ENCODE data around the gene ARL11.
"Not testable (repeated sequence)": the region's sequence is repeated elsewhere in the genome, so short reads cannot be mapped to it uniquely, and the experiment has no call there.

Gene ARL11

DNA sequence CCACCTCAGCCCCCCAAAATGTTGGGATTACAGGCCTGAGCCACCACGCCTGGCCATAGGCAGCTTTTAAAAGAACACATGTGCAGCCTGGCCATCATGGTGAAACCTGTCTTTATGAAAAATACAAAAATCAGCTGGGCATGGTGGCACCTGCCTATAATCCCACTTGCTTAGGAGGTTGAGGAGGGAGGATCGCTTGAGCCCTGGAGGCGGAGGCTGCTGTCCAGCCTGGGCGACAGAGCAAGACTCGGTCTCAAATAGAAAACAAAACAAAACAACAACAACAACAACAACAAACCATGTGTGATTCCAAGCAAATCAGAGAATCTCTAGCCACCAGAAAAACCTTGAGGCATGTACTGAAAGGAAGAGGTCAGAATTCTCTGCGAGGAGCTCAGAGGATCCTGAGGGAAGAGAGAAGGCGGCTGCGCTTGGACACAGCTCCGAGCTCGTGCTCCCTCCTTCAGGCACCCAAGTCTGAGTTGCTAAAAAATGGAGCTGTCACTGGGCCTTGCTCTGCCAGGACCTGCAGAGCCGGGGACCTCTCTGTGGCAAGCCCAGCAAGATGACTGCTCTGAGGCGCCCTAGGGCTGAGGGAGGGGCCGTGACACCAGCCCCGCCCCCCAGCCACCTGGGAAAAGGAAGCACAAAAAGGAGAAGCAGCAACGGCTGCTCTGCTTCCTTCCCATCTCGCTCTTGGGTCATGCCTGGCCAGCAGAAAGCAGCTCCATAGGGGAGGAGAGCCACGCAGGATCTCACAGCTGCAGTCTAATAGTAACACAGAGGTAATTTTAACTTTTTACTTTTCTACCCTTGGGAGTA is at the start of gene ARL11:
ARL11 (plus strand) TSS at position 677 of the 822 bp plus-strand sequence. CDS start 1,941 bp downstream, outside the sequence.
- DNase-seq (ENCODE audit: low read depth in 3 of 3, low spot score in 1 of 3), result peak in 2 of 3 donors; percentile 11 to 32

DNA sequence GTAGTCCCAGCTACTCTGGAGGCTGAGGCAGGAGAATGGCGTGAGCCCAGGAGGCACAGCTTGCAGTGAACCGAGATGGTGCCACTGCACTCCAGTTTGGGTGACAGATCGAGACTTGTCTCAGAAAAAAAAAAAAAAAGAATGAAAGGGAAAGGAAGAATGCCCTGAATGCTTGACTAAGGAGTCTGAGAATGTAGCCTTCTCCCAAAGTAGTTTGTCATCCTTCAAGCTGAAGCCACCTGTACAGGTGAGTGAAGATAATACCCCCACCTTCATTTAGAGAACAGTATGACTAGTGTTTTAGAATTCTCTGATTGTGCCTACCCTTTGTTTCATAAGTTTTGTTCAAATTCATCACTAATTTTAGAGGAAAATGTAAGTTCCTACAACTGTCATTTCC is 48.8 kb upstream of the ARL11 start:
- no peak for DNase-seq (ENCODE audit: low read depth in 3 of 3, low spot score in 1 of 3)

DNA sequence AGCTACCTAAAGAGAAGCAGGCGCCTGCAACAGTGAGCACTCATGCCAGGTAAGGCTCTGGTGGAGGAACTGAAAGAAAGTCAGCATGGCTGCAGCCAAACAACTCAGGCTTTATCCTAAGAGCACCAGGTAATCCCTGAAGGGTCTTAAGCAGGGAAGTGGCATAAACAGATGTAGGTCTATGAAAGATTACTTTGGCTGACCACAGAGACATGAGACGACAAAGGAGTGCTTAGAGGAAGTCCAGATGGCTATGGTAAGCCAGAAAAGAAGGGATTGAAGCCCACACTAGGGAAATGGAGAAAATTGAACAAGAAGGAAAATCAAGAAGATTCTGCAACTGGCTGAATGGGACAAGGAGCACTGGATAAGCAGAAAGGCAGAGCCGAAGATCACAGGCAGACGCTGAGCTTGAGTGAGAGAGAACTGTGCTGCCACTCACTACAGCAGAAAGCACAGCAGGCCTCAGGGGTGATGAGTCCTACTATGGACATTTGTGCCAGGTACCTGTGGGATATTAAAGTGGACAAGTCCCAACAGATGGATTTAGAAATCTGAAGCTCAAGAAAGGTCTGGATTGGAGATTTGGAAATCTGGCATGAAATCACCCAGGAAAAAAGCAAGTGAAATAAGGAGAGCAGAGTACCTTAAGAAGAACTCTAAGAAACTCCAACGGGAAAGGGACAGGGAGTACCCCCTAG is 47.2 kb upstream of the ARL11 start:
- no peak for DNase-seq (ENCODE audit: low read depth in 3 of 3, low spot score in 1 of 3)

DNA sequence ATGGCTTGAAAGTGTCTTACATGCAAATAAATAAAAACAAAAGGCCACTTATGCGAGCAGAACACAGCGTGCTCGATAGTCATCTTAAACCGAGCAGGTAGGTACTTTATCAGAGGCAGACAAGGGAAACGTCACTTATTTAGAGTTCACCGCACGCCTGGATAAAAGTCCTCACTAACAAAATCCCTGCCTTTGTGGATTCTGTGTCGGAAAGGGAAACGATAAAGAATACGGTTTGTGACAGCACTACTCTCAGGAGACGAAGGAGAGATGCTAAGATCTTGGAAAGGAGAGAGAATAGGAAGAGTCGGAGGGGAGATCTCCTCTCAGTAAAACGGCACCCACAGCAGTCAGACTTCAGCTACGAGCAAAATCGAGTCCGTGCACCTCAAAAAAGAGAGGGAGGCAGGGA is 43.5 kb upstream of the ARL11 start:
- DNase-seq (ENCODE audit: low read depth in 3 of 3, low spot score in 1 of 3), result no peak

DNA sequence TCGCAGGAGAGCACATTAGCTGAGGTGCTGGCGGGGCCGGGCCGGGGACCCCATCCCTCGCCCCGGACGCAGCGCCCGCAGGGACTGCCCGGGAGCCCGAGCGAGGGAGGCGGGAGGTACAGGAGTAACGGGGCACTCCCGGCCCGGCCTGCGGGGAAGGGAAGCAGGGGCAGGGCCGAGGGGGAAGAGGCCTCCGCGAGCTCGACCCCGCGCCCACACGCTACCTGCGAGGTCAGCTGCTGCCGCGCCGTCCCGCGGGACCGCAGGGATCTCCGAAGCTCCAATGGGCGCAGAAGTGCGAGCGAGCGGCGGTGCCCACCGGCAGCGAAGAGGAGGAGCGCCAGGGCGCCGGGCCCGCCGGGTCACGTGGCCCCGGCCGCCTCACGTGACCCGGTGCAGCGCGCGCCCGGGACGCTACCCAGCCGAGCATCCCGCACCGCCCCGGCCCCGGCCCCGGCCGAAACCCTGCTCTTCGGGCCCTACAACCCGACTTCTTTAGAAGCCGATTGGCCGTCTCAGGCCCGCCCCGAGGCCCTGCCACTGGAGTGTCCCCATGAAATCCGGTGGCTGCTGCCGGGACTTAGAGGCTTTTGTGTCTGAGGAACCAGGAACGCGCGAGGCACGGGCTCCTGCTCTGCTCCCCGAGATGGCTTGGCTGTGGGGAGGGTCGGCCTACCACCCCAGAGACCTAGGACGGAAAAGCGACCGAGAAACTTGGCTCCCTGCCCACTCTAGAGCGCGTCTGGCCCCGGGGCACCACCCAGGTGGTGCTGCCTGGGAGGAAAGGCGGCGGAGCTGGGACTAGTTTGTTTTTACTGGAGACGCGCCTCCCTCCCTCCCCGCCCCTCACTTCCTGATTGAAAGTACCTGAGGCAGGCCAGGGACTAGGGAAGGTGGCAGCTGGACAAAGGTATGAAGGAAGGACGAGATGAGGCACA is 42.8 kb upstream of the ARL11 start, which contains the start of gene RCBTB1:
RCBTB1 (minus strand) TSS at position 339 of the 938 bp plus-strand sequence. CDS start 18,279 bp downstream, outside the sequence.
- peak; percentile 7 to 54 (median 31) for DNase-seq (ENCODE audit: low read depth in 3 of 3, low spot score in 1 of 3)

DNA sequence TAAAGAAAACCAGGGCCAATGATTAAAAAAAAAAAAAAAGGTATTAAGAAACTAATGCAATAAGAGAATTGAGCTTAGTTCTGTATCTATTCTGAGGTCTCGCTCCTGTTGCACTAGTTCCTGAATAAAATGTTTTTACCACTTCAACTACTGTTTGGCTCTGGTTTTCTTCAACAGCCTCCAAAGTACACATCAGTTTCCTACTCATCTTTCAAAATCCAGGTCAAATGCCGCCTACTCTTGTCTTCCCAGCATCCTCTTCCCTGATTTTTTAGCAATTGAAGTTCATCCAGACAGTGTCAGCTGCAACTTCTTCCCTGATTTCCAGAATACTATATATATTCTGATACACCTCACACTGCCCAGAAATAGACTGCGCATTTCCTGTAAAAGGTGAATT is 41.6 kb upstream of the ARL11 start:
- no peak for DNase-seq (ENCODE audit: low read depth in 3 of 3, low spot score in 1 of 3)

DNA sequence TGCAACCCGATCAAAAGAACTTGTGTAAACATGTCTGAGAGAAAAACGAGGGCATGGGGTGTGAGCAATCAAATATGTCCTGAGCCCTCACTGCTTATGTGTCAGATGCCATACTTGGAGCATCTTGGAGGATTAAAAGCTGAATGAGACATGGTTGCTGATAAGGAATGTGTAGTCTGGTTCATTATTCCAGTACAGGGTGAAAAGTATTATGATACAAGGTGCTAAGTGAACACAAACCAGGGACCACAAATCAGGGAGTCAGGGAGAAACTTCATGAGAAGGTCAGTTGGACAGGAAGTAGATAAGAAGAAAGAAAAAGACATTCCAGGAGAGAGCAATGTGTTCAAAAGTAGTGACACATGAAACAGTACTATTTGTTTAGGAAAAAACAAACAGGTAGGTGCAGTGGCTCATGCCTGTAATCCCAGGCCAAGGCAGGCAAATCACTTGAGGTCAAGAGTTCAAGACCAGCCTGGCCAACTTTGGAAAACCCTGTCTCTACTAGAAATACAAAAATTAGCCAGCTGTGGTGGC is 40.9 kb upstream of the ARL11 start:
- DNase-seq (ENCODE audit: low read depth in 3 of 3, low spot score in 1 of 3), result no peak

DNA sequence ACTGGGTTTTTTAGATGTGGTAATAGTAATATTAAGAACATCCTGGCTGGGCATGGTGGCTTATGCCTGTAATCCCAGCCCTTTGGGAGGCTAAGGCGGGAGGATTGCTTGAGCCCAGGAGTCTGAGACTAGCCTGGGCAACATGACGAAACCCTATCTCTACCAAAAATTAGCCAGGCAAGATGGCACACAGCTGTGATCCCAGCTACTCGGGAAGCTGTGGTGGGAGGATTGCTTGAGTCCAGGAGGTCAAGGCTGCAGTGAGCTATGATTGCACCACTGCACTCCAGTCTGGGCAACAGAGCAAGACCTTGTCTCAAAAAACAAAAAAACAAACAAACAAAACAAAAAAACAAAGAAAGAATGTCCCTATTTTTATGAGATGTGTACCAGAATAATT is 37.6 kb upstream of the ARL11 start:
- DNase-seq (ENCODE audit: low read depth in 3 of 3, low spot score in 1 of 3), result not testable (repeated sequence)

DNA sequence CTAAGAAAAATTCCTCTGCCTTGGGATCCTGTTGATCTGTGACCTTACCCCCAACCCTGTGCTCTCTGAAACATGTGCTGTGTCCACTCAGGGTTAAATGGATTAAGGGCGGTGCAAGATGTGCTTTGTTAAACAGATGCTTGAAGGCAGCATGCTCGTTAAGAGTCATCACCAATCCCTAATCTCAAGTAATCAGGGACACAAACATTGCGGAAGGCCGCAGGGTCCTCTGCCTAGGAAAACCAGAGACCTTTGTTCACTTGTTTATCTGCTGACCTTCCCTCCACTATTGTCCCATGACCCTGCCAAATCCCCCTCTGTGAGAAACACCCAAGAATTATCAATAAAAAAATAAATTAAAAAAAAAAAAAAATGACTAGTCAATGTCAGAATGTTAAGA is 34.4 kb upstream of the ARL11 start:
- not testable (repeated sequence) for DNase-seq (ENCODE audit: low read depth in 3 of 3, low spot score in 1 of 3)

DNA sequence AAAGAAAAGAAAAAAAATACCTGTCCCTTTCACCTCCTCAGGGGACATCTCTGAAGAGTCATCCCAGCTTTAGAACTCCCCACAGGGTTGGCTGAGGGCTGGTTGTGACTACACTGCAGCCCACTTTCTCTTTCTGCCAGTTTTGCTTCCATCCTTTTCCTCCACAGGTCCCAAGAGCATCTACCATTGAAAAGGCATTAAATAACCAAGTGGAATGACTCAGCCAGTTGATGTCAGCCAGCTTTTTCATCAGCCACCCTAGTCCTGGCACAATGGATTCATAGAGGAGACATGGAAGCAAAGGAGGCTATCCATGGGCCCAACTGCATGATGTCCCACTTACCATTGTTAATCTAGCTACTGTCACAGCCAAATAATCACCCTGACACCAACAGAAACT is 33.7 kb upstream of the ARL11 start:
- no peak for DNase-seq (ENCODE audit: low read depth in 3 of 3, low spot score in 1 of 3)

DNA sequence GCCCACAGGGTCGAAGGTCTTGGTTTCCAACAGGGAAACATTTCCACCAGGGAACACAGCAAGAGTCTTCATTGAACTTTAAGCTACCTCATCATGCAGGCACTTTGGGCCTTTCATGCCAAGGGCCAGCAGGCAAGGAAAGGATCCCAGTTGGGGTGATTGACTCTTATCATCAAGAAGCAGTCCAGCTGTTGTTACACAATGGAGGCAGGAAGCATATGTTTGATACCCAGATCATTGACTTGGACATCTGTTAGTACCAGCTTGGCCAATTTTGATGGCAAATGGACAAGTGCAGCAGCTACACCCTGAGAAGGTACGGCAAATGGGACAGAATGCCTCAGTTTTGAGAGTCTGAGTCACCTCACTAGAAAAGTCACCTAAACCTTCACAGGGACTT is 32.1 kb upstream of the ARL11 start:
- no peak for DNase-seq (ENCODE audit: low read depth in 3 of 3, low spot score in 1 of 3)

DNA sequence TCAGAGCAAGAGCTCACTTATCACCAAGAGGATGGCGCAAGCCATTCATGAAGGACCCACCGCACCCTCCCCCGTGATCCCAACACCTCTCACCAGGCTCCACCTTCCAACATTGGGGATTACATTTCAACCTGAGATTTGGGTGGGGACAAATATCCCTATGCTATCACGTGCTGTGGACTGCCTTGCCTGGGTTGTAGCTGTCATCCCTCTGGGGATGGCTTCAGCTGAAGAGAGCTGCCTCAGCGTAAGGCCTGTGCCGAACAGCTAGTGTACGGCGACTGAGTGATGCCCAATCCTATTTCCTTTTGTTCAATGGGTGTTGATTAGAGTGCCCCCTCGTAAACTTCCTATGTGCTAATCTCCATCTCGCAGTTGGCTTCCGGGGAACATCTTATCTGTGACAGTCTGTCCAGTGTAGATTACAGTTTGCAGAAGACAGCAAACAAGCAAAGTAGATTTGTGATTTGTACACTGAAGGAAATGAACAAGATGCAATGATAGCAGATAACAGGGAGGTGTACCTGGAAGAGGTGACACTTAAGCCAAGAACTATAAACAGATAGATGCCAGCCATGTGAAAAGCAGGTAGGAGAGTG is 31.2 kb upstream of the ARL11 start:
- DNase-seq (ENCODE audit: low read depth in 3 of 3, low spot score in 1 of 3), result no peak

DNA sequence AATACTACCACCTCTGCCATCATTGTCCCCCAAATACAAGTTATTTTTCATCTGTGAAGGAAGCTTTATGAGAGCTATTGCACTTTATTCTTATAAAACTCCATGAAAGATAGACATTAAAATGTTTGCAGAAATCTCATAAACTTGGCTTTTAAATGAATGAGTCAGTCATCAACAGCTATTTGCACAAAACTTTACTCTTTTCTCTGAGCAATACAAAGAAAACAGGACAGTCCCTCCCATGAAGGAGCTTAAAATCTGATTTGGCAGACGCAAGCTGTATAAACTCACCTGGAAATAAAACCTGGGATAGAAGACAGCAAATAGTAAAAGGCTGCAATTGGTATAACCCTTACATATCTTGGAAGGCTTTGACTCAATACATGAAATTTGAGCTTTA is 26.3 kb upstream of the ARL11 start:
- no peak for DNase-seq (ENCODE audit: low read depth in 3 of 3, low spot score in 1 of 3)

DNA sequence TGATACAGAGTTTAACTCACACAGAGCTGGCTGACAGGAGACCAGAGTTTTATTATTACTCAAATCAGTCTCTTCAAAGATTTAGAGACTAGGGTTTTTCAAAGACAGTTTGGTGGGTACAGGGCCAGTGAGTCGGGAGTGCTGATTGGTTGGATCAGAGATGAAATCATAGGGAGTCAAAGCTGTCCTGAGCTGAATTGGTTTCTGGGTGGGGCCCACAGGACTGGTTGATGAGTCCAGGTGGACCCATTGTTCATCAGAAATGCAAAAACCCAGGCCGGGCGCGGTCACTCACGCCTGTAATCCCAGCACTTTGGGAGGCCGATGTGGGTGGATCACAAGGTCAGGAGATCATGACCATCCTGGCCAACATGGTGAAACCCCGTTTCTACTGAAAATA is 25.7 kb upstream of the ARL11 start:
- not testable (repeated sequence) for DNase-seq (ENCODE audit: low read depth in 3 of 3, low spot score in 1 of 3)

DNA sequence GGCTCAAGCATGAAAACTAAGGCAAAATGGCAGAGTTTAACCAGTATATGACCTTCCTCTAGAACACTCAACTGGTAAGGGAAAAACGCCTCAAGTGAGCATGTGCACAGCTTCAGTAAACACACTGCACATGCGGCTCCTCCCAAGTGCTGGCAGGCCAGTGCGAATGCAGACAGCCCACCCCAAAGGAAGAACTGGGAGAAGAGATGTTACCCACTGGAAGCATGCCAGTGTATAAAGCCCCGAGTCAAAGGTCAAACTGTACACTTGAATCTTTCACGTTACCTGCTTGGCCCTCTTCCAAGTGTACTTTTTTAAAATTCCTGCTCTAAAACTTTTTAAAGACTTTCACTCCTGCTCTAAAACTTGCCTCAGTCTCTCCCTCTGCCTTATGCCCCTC is 23.7 kb upstream of the ARL11 start:
- DNase-seq (ENCODE audit: low read depth in 3 of 3, low spot score in 1 of 3), result no peak

DNA sequence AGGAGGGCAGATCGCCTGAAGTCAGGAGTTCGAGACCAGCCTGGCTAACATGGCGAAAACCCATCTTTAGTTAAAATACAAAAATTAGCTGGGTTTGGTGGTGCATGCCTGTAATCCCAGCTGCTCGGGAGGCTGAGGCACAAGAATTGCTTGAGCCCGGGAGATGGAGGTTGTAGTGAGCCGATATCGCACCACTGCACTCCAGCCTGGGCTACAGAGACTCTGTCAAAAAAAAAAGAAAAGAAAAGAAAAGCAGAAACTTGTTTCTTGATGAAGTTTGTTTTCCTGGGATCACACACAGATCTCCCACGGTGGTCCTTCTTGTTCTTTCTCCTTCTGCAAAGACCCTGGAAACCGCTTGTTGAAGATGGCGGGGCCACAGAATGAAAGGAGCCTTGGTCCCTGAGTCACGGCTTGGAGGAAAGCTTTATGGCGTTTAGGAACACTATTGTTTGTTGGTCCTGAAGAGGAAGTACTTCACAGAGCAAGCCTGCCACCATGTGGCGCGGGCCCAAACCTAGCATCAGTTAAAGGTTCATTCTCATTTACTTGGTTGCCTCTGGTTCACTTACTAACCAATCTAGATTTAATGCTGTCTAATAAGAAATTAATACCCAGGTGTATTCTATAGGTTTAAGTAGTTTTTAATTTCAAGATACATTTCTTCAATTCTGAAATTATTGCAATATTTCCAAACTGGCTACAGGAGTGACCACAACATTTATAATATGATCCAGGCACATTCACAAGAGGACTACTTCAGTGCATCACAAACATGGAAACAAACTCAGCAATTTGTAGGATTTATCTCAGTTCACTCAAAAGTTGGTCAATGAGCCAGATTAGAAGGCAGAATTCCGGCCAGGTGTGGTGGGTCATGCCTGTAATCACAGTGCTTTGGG is 21.3 kb upstream of the ARL11 start:
- DNase-seq (ENCODE audit: low read depth in 3 of 3, low spot score in 1 of 3), result peak; percentile 49 to 66 (median 59)

DNA sequence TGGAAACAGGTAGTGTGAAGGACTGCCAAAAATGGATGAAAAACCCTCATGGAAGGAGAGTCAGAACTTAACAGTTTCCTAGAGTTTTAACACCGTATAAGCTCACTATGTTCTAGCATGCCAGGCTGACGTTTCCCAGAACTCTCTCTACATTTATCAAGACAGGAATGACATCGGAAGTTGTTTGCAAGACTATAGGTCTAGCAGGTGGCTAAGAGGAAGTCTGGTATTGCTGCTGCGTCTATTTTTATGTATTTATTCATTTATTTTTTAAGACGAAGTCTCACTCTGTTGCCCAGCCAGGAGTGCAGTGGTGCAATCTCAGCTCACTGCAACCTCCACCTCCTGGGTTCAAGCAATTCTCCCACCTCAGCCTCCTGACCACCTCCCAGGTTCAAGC is 20.5 kb upstream of the ARL11 start:
- no peak for DNase-seq (ENCODE audit: low read depth in 3 of 3, low spot score in 1 of 3)

DNA sequence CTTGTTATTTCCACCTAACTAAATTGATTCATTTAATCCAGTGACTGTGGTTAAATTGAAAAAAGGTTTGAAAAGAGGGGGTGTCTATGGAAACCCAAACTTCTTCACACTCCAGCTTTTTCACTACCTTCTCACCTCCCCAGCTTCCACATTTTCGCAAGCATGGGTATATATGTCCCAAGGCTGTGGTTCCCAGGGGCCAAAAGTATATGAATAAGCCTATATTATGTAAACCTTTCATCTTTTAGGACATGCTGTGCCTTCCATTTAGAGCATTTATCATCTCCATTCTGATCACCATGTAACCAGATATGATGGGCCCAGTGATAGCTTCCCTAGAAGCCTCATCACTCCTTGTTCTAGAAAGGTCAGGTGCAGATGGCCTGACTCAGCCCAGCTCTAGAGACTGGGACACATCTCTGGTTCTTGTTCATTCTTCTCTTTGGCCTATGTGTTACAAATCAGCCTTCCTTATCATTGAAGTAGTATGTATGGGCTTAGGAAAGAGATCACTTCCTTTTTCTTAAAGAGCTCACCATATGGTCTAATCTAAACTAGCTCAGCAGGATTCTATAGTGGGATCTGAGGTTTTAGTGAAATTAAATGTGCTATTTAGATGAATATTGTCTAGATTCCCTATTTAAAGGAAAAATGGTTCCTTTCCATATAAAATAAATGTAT is 19.5 kb upstream of the ARL11 start:
- no peak for DNase-seq (ENCODE audit: low read depth in 3 of 3, low spot score in 1 of 3)

DNA sequence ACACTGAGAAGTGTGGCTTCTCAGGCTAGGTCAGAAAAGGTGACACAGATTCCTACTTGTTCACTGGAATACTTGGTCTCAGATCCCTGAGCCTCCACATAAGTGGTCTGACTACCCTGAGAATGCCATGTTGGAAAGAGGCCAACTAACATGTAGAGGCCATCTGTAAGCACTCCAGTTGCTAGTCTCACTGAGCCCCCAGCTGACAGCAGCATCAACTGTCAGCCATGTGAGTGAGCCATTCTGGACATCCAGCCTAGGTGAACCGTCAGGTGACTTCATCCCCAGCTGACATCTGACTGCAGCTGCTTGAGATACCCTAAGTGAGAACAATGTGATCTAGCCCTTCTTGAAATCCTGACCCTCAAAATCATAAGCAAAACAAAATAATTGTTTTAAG is 18.1 kb upstream of the ARL11 start:
- DNase-seq (ENCODE audit: low read depth in 3 of 3, low spot score in 1 of 3), result no peak
